WERI-Rb-1 (cell line): ENCODE measurements around the gene CLDN25.
"Not testable (repeated sequence)": the region's sequence is repeated elsewhere in the genome, so short reads cannot be mapped to it uniquely, and the experiment has no call there.

Experiments used
- DNase-seq: peaks from one replicate; pipeline ENCODE4 v3.0.0-alpha.2; 2020
- H3K27ac ChIP-seq: fragments of 250-450 bp; sonication (Bioruptor Pico); 2 replicates; pipeline ENCODE4 v1.5.1; 2020; ENCODE audit warnings: mild to moderate bottlenecking, moderate library complexity
- H3K27me3 ChIP-seq: fragments of 250-450 bp; sonication (Bioruptor Pico); 2 replicates; pipeline ENCODE4 v1.5.1; 2021; ENCODE audit warnings: mild to moderate bottlenecking, low read depth, moderate library complexity; ENCODE audit not compliant: insufficient read depth, severe bottlenecking
- H3K36me3 ChIP-seq: fragments of 250-450 bp; sonication (Bioruptor Pico); 2 replicates; pipeline ENCODE4 v1.5.1; 2020; ENCODE audit warnings: mild to moderate bottlenecking, moderate library complexity
- H3K4me3 ChIP-seq: 2 replicates; pipeline ENCODE4 v1.5.1; 2011; ENCODE audit warnings: low read depth, mild to moderate bottlenecking, control low read depth, low read length
- H3K9me3 ChIP-seq: fragments of 250-450 bp; sonication (Bioruptor Pico); 2 replicates; pipeline ENCODE4 v1.5.1; 2021; ENCODE audit warnings: mild to moderate bottlenecking, moderate library complexity; ENCODE audit not compliant: severe bottlenecking
- CTCF ChIP-seq: IDR thresholded peaks from 2 replicates; pipeline ENCODE4 v1.5.1; 2011; ENCODE audit warnings: low read depth, mild to moderate bottlenecking, control low read depth, inconsistent platforms, low read length

Gene CLDN25

DNA sequence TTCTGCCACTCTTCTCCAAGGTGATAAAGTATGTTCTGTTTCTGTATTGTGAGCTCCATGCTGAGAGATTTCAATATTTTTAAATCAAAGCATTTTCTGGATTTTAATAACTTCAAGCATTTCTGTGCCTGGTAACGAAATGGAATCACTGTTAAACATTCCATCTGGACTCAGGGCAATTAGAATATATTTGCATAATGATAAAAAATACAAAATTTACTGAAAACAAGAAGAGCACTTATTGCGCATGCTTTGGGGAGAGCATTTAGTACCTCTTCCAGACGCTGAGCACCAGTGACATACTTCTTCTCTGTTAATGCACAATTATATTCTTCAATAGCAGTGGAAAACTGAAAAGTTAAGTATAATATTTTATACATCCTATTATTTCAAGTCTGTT, 19.4 kb upstream of the CLDN25 start:
- no peak for TF ChIP-seq CTCF
- H3K27ac ChIP-seq = no peak overlapping the region
- H3K4me3 ChIP-seq = no peak overlapping the region
- H3K9me3 ChIP-seq = no peaks in the 10 kb centered on the region
- DNase-seq = no peak
- peaks cover 70% of the 10 kb centered on the region for H3K36me3 ChIP-seq
- no peaks in the 10 kb centered on the region for H3K27me3 ChIP-seq

DNA sequence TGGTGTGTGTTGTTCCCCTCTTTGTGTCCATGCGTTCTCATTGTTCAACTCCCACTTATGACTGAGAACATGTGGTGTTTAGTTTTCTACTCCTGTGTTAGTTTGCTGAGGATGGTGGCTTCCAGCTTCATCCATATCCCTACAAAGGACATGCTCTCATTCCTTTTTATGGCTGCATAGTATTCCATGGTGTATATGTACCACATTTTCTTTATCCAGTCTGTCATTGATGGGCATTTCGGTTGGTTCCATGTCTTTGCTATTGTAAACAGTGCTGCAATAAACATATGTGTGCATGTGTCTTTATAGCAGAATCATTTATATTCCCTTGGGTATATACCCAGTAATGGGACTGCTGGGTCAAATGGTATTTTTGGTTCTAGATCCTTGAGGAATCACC, 16.6 kb upstream of the CLDN25 start:
- H3K27me3 ChIP-seq, H3K4me3 ChIP-seq, H3K27ac ChIP-seq, DNase-seq, H3K9me3 ChIP-seq: not testable (repeated sequence)
- peaks cover 68% of the 10 kb centered on the region for H3K36me3 ChIP-seq

GRCh38 chr11:113764527-113765219, 14.9 kb upstream of the CLDN25 start:
- no peak for DNase-seq
- no peaks in the 10 kb centered on the region for H3K9me3 ChIP-seq

DNA sequence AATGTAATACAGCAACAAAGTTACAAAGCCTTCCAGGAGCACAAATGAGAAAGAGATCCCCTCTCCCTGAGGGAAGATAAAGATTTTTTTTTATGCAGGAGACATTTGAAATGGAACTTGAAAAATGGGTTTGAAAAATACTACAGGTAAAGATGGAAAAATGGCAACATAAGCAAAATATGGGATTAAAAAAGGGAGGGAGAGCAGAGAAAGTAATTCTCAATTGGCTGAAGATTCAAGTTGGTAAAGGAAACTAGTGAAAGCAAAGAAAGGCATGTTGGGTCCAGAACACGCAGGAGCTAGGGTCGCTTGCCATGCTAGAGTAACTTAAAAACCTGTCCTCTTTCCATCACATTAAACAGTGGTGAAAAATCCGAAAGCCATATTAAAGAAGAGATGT, 7.6 kb upstream of the CLDN25 start:
- Histone ChIP-seq H3K27me3 (no peaks in the 10 kb centered on the region), H3K27ac (no peak overlapping the region), H3K4me3 (no peak overlapping the region), H3K9me3 (no peaks in the 10 kb centered on the region), H3K36me3 (peaks cover 23% of the 10 kb centered on the region)
- no peak for DNase-seq
- no peak for TF ChIP-seq CTCF

More at GRCh38 chr11:113764527-113765219, 14.9 kb upstream of the CLDN25 start:
- no peak for TF ChIP-seq CTCF
- H3K36me3 ChIP-seq = peaks cover 63% of the 10 kb centered on the region
- H3K27me3 ChIP-seq = no peaks in the 10 kb centered on the region
- H3K27ac ChIP-seq = no peak overlapping the region
- H3K4me3 ChIP-seq = no peak overlapping the region

GRCh38 chr11:113773092-113773415, 6.5 kb upstream of the CLDN25 start:
- no peak for TF ChIP-seq CTCF
- no peaks in the 10 kb centered on the region for H3K9me3 ChIP-seq
- H3K4me3 ChIP-seq = peak overlapping the region; percentile 76
- DNase-seq = peak; percentile 36
- H3K36me3 ChIP-seq = peaks cover 12% of the 10 kb centered on the region
- peak overlapping the region; percentile 85 for H3K27ac ChIP-seq
- H3K27me3 ChIP-seq = no peaks in the 10 kb centered on the region

GRCh38 chr11:113773416-113774173, 6.0 kb upstream of the CLDN25 start, which contains the start of gene ZW10:
Gene ZW10, minus strand, starts transcription at chr11:113773692. Its CDS starts 26 bp downstream, at chr11:113773666.
- no peaks in the 10 kb centered on the region for H3K27me3 ChIP-seq
- peak; percentile 95 for DNase-seq
- H3K27ac ChIP-seq = peak within 1 kb of the TSS; percentile 85
- peak; percentile 44; the same call in 1 of the 2 replicates for TF ChIP-seq CTCF
- no peaks in the 10 kb centered on the region for H3K9me3 ChIP-seq
- H3K36me3 ChIP-seq = peaks cover 7% of the 10 kb centered on the region
- H3K4me3 ChIP-seq = peak within 1 kb of the TSS; percentile 76
